Stimulated activated CD4-positive, alpha-beta T cell treated with anti-CD3 and anti-CD28 coated beads, Interleukin-12 subunit alpha, Interleukin-12 subunit beta, amount 100 ng/mL, for 48 hours (primary cell): ENCODE results near the gene TSACC.

Experiments
- DNase-seq, 3 donors: peaks; one replicate each; pipeline ENCODE4 v3.0.0-alpha.2; 2020; ENCODE audit warnings: low read depth in 2 of 3, low spot score in 1 of 3

The TSACC gene

GRCh38 chr1:156372876-156373275, 34.5 kb downstream of the TSACC start:
- DNase-seq = no peak

- no peak for DNase-seq
These were observed 35.2 kb downstream of the TSACC start for GRCh38 chr1:156373546-156373945.

GRCh38 chr1:156376146-156376545, 37.8 kb downstream of the TSACC start:
- DNase-seq = no peak

- DNase-seq = no peak
These were observed 38.9 kb downstream of the TSACC start for GRCh38 chr1:156376958-156377919.

DNA sequence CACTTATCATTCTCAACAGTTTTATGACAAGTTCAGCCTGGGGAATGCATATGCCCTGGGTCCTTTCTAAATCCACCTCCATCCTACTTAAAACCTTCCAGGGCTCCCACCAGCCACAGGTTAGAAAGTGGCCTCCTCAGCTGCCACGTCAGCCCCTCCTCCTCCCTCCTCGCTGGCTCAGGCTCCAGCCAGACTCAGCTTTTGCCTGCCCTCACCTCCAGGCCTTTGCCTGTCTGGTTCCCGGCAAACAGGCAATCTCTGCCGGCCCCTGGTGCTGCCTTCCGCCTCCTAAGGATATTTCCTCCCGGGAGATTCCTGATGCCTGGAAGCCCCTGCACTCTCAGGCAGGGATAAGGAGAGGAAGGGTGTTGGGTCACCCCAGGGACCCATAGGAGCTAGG, 40.2 kb downstream of the TSACC start:
- no peak for DNase-seq

GRCh38 chr1:156379420-156380165, 41.3 kb downstream of the TSACC start:
- DNase-seq = no peak

DNA sequence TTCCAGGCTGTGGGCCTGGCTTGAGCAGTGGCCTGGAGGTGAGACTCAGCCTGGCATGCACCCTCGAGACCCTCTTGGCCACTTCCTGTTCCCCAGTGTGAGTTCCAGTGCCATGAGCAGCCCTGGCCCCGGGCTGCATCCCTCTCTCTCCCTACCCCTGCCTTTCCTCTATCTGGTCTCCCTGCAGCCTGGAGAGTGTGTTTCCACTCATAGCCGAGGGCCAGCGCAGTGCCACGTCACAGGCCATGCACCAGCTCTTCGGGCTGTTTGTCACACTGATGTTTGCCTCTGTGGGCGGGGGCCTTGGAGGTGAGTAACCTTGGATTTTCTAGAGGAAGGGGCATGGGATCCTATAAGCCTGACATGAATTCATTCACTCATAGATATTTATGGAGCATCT, 44.2 kb downstream of the TSACC start:
- no peak for DNase-seq

DNA sequence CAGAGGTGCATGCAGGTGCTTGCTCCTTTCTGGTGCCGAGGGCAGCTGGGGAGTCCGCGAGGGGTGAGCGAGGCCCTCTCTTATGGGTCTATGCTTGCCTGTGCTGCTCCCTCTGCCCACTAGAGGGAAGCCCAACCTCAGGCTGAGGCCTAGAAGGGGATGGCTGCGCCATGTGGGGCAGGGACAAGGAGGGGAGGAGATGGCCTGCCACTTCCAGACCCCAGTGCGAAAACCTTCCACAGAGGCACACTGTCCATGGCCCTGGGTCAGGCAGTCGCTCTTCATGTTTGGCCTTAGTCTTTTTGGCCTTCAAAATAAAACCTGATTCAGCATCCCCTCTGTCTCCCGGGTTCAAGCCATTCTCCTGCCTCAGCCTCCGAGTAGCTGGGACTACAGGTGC, 44.7 kb downstream of the TSACC start:
- DNase-seq = peak; percentile 44 to 50 (median 50)

DNA sequence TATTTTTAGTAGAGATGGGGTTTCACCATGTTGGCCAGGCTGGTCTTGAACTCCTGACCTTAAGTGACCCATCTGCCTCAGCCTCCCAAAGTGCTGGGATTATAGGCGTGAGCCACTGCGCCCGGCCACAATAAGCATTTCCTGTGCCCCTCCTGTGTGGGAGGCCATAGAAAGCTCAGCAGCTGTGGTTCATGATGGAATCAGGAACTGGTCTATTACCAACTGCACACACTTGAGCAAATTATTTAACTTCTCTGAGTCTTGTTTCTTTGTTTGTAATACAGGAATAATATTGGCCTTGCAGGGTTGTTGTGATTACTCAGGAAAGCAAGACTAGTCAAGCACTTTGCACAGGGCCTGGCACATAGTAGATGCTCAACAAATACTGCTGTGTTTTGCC, 45.7 kb downstream of the TSACC start:
- DNase-seq = no peak

DNA sequence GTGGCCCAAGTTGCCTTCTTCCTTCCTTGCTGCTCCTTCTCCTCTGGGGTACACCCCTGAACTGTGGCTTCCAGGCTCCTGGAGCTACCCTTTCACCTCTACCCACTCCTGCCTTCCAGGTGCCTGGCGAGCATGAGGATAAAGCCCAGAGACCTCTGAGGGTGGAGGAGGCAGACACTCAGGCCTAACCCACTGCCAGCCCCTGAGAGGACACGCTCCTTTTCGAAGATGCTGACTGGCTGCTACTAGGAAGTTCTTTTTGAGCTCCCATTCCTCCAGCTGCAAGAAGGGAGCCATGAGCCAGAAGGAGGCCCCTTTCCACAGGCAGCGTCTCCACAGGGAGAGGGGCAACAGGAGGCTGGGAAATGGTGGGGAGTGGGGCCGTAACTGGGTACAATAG, 46.3 kb downstream of the TSACC start:
- DNase-seq = no peak

- DNase-seq = peak; percentile 45 to 69 (median 62)
These were observed 47.3 kb downstream of the TSACC start for GRCh38 chr1:156385534-156386031.

DNA sequence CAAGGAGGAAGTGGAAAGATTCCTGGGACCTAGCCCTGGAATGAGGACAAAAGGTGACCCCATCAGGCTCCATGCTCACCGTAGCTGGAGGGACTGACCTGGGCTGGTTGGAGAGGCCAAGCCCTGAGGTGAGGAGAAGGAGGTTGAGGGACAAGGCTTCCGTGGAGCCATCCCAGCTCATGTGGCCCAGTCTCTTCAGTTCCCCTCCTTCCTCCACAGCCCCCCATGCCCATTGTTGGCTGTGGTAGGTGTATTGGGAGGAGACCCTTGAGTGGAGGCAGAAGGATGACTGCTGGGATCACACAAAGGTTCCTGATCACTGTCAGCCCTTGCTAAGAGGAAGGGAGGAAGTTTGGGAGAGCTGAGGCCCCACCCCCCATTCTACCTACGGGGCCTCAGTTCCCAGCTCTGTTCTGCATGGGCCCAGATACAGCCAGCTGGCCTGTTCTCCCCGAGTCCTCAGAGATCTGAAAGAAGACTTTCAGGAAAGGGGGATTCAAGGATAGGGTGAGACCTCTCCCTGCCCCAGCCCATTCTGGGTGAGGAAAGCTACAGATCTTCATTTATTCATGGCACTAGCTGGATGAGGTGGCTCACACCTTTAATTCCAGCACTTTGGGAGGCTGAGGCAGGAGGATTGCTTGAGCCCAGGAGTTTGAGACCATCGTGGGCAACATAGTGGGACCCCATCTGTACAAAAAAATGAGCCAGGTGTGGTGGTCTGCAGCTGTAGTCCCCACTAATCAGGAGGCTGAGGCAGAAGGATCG, 48.0 kb downstream of the TSACC start:
- DNase-seq = no peak

DNA sequence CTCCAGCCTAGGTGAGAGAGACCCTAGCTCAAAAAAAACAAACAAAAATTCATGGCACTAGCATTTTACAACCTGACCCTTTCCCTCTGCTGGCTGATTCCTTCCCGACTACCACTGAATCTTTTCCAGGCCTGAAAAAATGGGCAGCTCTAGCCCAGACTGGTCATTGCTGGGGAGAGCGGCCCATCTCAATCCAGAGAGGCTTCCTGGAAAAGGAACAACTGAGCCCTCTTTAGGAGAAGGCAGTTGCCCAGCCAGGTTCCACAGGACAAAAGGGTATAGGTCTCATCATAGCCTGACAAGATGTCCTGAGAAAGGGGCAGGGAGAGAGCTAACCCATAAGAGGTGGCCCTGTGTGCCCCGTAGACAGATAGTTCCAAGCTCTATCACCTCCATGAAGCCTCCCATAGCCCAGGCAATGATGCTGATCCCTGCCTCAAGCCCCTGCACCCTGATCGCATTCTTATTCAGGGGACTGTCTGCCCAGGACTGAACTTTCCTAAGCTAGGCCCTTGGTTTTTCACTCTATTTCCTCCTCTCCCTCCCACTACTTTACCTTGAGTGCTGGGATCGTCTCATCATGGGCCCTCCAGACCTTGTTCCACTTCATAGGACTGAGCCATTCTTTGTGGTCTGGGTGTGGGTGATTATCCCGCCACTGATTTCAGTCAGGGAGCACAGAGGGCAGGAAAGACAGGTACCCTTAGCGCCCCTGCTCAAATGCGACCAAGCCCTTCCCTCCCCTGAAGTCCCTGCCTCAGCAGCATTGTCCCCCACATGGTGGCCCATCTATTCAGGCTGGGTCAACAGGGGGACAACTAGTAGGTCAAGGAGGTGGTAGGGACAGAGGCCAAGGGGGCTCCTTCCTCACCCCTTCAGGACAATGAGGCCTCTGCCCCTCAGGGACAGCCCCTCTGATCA, 48.9 kb downstream of the TSACC start:
- DNase-seq = no peak

DNA sequence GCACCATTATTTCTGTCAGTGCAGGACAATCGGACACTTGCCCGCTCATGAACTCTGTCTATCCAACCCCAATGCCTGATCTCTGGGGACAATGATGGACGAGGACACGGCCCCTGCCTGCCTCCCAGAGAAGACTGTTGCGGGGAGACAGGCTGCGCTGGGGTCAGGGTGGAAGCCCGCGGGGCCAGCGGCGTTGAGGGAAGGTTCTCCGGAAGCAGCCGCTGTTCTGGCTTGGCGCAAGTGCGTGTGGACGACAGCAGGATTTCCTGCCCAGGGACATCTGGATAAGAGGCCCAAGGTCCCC, 49.5 kb downstream of the TSACC start:
- no peak for DNase-seq

GRCh38 chr1:156388174-156389137, 50.1 kb downstream of the TSACC start:
- no peak for DNase-seq

DNA sequence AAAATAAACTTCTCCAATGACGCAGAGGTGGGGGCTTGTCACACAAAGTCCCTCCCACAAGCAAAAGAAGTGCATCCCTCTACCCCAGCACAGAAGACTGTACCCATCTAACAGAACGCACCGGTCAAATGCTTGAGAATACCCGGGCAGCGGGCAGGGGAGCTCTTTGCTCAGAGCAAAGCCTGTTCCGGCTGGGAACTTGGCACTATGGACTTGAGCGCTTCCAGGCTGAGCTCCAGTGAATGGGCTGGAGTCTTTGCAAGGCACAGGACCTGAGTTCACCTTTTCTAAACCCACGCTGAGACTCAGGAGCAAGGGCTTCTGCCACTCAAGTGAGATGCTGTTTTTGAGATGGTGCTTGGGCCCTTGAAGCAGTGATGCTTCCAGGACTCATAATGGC, 51.0 kb downstream of the TSACC start:
- no peak for DNase-seq

DNA sequence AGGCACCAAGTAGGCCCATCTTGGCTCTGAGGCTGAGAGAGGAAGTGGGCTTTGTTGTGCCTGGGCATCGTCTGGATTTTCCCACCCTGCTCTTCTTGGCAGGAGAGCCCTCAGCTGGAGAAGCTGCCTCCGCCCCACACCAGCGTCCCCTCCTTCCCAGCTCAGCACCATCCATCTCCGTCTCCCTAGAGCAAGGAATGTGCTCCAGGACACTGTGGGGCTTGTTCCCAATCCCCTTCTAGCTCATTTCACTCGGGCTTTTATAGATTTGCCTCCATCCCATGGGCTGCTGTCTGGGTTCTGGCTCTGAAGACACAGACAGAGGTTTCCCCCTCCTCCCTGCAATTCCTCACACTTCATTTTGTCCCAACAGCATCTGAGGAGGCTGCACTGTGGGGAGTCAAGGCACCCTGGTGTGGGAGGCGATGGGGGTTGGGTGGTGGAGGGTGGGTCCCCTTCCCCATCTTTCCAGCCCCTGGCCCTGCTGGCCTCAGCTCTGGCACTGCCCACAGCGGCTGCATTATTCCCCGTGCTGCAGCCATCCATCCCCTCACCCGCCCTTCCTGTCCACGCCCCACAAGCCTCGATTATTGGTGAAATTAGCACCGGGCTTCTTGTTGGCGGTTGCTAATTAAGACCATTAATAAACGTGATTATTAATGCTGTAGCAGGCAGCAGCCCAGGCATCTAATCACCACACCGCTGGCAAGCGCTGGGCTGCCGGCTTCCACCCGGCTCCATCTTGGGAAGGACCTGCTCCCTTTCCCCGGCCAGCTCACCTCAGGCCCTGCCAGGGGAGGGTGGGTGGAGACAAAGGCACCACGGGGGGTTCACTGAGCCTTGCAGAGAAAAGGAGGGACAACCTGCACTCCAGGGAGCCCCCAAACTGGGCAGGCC, 52.4 kb downstream of the TSACC start:
- no peak for DNase-seq

GRCh38 chr1:156391366-156391677, 53.0 kb downstream of the TSACC start:
- no peak for DNase-seq
